ENCODE results near the gene WDSUB1.

WDSUB1 gene

GRCh38 chr2:159265171-159265576, 21.3 kb downstream of the WDSUB1 start:
- no peak for DNase-seq

DNA sequence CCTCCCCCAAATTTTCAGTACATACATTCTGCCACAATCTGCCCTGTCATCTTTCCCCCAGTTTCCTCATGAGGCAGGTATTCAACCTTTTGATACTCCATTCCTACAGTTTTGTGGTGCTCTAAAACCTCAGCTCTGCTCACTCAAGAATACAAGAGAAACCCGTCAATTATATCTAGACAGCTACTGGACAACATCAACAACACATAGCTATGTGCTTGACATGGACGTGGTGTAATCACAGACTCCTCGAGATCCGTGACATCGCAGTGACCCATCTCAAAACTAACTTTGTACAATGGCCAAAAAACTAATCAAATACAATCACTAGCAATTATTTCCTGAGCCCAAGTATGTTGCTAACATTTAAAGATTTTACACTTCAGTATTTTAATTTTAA, 23.6 kb downstream of the WDSUB1 start:
- DNase-seq, result no peak

- no peak for DNase-seq
Observed at GRCh38 chr2:159262226-159262625, 24.3 kb downstream of the WDSUB1 start.

GRCh38 chr2:159256159-159256558, 30.3 kb downstream of the WDSUB1 start:
- no peak for DNase-seq

- no peak for DNase-seq
Observed at GRCh38 chr2:159252905-159253304, 33.6 kb downstream of the WDSUB1 start.

DNA sequence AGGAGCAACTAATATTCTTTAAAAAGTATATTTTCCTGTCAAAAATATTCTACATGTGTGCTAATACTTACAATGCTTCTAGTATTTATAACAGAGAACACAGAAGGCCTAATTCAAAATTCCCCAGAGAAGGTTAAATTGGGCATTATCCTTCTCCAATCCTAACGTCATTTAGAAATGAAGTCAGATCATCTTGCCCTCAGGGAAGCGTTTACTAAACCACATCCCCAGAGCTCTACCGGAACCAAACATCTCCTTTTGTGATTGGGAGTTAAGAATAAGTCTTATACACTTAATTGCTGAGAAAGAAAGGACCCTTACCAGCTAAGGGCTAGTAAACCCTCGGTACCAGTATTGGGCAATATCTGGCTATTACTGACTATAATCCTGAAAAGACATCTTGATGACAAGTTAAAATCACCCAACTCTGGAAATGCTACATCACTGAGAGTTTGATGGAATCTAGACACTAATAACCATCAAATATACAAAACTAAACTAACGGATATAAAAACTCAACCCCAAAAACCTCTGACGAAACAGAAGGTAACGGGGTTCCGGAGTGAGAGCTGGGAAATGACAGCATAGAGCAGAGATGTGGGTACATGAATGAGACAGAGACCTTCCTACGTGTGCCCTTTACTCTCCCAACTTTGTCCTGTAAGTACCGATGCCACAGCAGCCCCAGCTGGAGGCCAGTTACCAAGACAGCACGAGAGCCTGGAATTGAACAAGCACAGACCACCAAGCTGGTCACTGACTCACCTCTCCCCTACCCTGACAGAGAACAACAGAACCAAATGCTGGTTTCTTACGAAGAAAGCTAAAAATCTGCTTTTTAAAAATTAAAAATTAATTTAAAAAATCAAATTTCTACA, 35.0 kb downstream of the WDSUB1 start:
- DNase-seq, result no peak

DNA sequence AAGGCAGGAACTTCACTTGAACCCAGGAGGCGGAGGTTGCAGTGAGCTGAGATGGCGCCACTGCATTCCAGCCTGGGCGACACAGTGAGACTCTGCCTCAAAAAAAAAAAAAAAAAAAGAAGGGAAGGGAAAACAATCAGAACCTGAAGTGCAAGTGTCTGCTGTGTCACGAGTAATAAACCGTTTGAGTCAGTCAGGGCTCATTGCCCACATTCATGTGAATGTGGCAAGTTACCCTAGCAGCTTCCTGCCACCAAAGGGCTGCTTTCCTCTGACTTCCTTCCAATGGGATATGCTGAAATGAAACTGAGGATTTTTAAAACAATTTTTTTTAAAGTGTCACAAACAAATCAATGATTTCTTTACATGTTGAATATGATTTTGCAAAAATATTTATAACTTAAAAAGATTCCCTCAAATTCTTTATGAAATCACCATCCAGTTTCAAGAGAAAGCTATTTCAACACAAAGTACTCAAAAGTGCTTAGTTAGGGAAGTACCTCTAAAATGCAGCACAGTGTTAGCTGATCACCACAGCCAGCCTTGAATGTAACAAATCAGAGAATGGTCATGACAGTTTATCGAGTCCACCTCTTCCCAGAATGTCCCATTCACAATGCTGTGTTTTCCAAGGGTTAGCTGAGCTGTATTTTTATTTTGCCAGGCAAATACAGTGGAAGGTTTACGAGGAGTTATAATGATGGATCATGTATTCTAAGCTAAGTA, 36.4 kb downstream of the WDSUB1 start:
- DNase-seq, result peak; percentile 20

- DNase-seq, result no peak
Observed at GRCh38 chr2:159246325-159246988, 40.0 kb downstream of the WDSUB1 start.

GRCh38 chr2:159243529-159243928, 43.0 kb downstream of the WDSUB1 start:
- DNase-seq, result no peak

- DNase-seq, result no peak
Observed at GRCh38 chr2:159234868-159235267, 51.6 kb downstream of the WDSUB1 start.

DNA sequence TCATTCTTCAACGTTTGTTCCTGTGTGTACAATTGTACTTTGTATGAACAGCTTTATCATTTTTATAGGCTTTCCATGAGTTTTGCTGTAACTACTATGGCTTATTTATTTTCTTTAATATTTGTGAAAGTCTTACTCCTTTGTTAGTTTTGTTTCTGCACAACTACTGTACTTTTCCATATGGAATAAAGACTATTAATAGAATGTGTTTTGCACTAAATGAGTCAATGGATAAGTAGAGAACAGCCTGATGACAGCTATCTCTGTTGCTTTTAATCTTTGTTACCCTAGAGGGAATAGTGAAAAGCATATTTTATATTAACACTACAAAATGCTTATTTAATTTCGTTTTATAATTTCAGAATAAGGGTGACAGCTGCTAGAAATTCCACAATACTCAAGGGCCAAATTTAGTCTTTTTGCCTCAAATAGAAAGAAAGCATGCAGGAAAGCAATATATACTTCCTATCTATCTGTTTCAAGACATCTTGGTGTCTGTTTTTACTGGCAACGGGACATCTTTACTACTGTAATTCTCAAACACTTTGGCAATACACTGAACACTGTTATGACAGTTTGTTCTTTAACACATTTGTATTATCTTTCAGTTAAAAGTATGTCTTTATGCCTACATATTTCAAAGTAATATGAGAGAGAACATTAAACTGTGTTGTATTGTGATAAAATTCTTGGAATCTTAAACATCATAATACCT, 53.9 kb downstream of the WDSUB1 start:
- DNase-seq, result no peak

- no peak for DNase-seq
Observed at GRCh38 chr2:159230145-159230877, 56.2 kb downstream of the WDSUB1 start.

GRCh38 chr2:159229476-159230144, 56.9 kb downstream of the WDSUB1 start:
- DNase-seq, result peak; percentile 55

DNA sequence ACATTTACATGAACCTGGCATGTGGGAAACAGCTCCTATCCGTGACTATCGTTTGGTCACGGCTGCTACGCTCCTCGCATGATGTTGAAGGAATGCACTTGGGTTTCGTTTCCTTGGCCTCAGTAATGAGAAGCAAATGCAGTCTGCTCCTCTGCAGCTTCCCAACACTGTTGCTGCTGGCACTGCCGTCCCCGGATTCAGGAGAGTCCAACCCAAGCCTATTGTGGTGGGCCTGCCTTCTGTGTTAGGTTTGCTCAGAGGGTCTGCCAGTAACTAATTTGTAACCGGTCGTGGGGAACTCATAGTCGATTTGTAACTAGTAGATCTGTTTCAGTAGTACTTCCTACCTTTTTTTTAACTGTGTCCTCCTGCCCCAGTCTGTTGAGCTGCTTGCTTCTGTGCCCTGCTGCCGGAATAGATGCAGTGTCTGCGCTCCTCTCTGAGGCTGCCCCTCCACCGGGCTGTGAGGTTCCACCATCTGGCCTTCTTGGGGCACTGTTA, 58.4 kb downstream of the WDSUB1 start:
- DNase-seq, result no peak

- no peak for DNase-seq
Observed at GRCh38 chr2:159227467-159227866, 59.0 kb downstream of the WDSUB1 start.

- DNase-seq, result peak; percentile 11
Observed at GRCh38 chr2:159226608-159227385, 59.7 kb downstream of the WDSUB1 start.

DNA sequence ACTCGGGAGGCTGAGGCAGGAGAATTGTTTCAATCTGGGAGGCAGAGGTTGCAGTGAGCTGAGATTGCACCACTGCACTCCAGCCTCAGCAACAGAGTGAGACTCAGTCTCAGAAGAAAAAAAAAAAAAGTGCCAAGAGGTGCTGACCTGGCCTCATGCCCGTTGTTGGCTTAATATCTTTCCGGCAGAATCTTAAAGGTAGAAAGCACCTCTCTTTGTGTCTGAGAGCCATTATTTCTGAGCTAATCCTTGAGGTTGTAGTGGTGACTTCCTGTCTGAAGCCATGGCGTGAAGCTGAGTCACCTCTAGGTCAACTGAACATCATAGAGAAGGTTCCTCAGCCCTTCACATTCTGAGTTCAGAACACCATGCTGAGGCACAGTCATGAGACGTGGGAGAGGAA, 60.4 kb downstream of the WDSUB1 start:
- peak; percentile 49 for DNase-seq

GRCh38 chr2:159225025-159226016, 61.2 kb downstream of the WDSUB1 start:
- DNase-seq, result no peak
